NT2/D1 (cell line): ENCODE data around the gene PRKN.

Experiments used
- DNase-seq: peaks from one replicate; pipeline ENCODE4 v3.0.0-alpha.2; 2011; ENCODE audit warnings: low read depth, low spot score
- H3K27me3 ChIP-seq: 2 replicates; pipeline ENCODE4 v1.6.0; 2011; ENCODE audit warnings: mild to moderate bottlenecking; ENCODE audit not compliant: insufficient read length, insufficient read depth
- H3K36me3 ChIP-seq: 2 replicates; pipeline ENCODE4 v1.6.1; 2011; ENCODE audit warnings: mild to moderate bottlenecking, low read length, mixed read lengths; ENCODE audit not compliant: insufficient read depth, insufficient read length
- H3K4me1 ChIP-seq: 2 replicates; pipeline ENCODE4 v1.5.1; 2011; ENCODE audit not compliant: insufficient read depth, insufficient read length
- H3K4me3 ChIP-seq: 2 replicates; pipeline ENCODE4 v1.5.1; 2011; ENCODE audit warnings: low read depth; ENCODE audit not compliant: insufficient read length
- H3K9ac ChIP-seq: 2 replicates; pipeline ENCODE4 v1.6.0; 2011; ENCODE audit warnings: low read depth; ENCODE audit not compliant: insufficient read length
- H3K9me3 ChIP-seq: 2 replicates; pipeline ENCODE4 v1.5.1; 2011; ENCODE audit warnings: mild to moderate bottlenecking, low read length; ENCODE audit not compliant: insufficient read depth
- SUZ12 ChIP-seq: IDR thresholded peaks from 2 replicates; pipeline ENCODE4 v1.6.1; 2011; ENCODE audit not compliant: insufficient read length, insufficient read depth; ENCODE audit errors: extremely low read depth
- YY1 ChIP-seq: IDR thresholded peaks from 2 replicates; pipeline ENCODE4 v1.6.1; 2011; ENCODE audit not compliant: insufficient read length, insufficient read depth
- ZNF274 ChIP-seq: IDR thresholded peaks from 2 replicates; pipeline ENCODE4 v1.6.1; 2011; ENCODE audit warnings: mild to moderate bottlenecking, low read depth, low read length

PRKN gene

GRCh38 chr6:162261598-162261997 lies 466.0 kb downstream of the PRKN start:
- Histone ChIP-seq H3K27me3 (no peaks in the 10 kb centered on the region), H3K4me3 (no peak overlapping the region), H3K4me1 (no peaks in the 10 kb centered on the region), H3K9me3 (no peaks in the 10 kb centered on the region), H3K36me3 (no peaks in the 10 kb centered on the region), H3K9ac (no peak overlapping the region)
- TF ChIP-seq YY1 (no peak), ZNF274 (no peak), SUZ12 (no peak)
- no peak for DNase-seq

DNA sequence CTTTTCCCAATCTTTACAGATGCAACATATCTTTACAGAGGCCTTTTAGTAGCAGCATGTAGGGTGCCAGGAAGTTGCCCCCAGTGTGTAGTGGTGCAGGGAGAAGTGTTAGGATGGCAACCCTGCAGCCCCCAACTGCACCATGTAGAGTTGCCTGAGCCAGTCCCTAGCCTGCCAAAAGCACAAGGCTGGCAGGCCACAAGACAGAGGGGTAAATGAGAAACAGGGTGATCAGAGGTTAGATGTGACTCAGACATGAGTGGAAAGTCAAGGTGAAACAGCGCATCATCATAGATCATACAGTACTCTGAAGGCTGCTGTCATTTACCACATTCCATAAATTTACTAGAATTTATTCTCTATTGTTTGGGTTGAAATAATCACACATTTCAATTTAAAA lies 467.5 kb downstream of the PRKN start:
- Histone ChIP-seq H3K4me3 (no peak overlapping the region), H3K36me3 (no peaks in the 10 kb centered on the region), H3K27me3 (no peaks in the 10 kb centered on the region), H3K4me1 (no peaks in the 10 kb centered on the region), H3K9me3 (no peaks in the 10 kb centered on the region), H3K9ac (no peak overlapping the region)
- no peak for TF ChIP-seq ZNF274
- TF ChIP-seq YY1: no peak
- TF ChIP-seq SUZ12: no peak
- no peak for DNase-seq

DNA sequence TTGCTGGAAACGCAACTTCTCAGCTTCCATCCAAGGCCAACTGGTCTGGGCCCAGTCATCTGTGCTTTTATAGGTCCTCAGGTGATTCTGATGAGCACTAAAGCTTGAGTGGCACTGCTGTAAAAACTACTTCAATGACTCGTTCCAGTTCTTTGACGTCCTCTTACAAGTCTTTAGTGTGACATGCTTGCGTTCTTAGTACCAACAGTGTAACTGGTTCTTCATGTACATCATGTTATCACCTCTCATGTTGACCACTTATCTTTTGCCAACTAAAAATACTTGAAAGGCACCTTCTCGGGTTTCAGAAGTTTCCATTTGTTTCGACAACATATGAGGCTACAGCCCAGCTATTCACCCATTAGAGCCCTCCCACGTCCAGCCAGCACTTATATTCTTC lies 468.9 kb downstream of the PRKN start:
- H3K9me3 ChIP-seq: no peaks in the 10 kb centered on the region
- no peaks in the 10 kb centered on the region for H3K27me3 ChIP-seq
- H3K36me3 ChIP-seq: no peaks in the 10 kb centered on the region
- H3K4me3 ChIP-seq: no peak overlapping the region
- H3K9ac ChIP-seq: no peak overlapping the region
- DNase-seq: no peak
- no peaks in the 10 kb centered on the region for H3K4me1 ChIP-seq
- TF ChIP-seq YY1: no peak
- no peak for TF ChIP-seq SUZ12
- TF ChIP-seq ZNF274: no peak

GRCh38 chr6:162256361-162256760 lies 471.2 kb downstream of the PRKN start:
- Histone ChIP-seq H3K9me3 (no peaks in the 10 kb centered on the region), H3K36me3 (no peaks in the 10 kb centered on the region), H3K4me1 (no peaks in the 10 kb centered on the region), H3K27me3 (no peaks in the 10 kb centered on the region), H3K4me3 (no peak overlapping the region), H3K9ac (no peak overlapping the region)
- DNase-seq: no peak
- TF ChIP-seq ZNF274: no peak
- no peak for TF ChIP-seq SUZ12
- no peak for TF ChIP-seq YY1

DNA sequence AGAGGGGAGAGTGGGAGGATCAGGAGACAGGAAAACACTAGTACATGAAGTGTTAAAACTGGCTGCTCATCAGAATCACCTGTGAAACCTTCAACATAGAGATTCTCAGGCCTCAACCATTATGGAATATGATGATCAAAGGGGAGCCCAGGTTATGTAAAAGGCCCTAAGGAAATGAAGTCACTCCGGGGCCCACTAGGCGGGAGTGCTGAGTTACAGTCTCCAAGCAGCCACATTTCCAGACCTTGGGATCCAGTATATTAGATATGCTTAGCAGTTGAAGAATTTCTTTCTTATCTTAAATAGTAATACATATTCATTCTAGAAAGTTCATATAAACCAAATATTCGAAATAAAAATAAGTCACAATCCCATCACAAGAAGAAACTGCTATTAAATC lies 476.3 kb downstream of the PRKN start:
- Histone ChIP-seq H3K4me3 (no peak overlapping the region), H3K9me3 (no peaks in the 10 kb centered on the region), H3K27me3 (no peaks in the 10 kb centered on the region), H3K36me3 (no peaks in the 10 kb centered on the region), H3K4me1 (no peaks in the 10 kb centered on the region), H3K9ac (no peak overlapping the region)
- DNase-seq: no peak
- TF ChIP-seq ZNF274: no peak
- TF ChIP-seq YY1: no peak
- TF ChIP-seq SUZ12: no peak

- no peak for TF ChIP-seq SUZ12
- H3K4me1 ChIP-seq: no peaks in the 10 kb centered on the region
- H3K9ac ChIP-seq: no peak overlapping the region
- H3K4me3 ChIP-seq: no peak overlapping the region
- no peaks in the 10 kb centered on the region for H3K9me3 ChIP-seq
- no peak for DNase-seq
- no peaks in the 10 kb centered on the region for H3K36me3 ChIP-seq
- H3K27me3 ChIP-seq: no peaks in the 10 kb centered on the region
Observed at GRCh38 chr6:162249907-162250642, 477.5 kb downstream of the PRKN start.

GRCh38 chr6:162245830-162246420 lies 481.6 kb downstream of the PRKN start:
- Histone ChIP-seq H3K9ac (no peak overlapping the region), H3K4me3 (no peak overlapping the region), H3K36me3 (no peaks in the 10 kb centered on the region), H3K27me3 (no peaks in the 10 kb centered on the region), H3K4me1 (no peaks in the 10 kb centered on the region), H3K9me3 (no peaks in the 10 kb centered on the region)
- no peak for TF ChIP-seq ZNF274
- no peak for TF ChIP-seq YY1
- TF ChIP-seq SUZ12: no peak
- no peak for DNase-seq
